Measurements from ENCODE around the gene CHRNB1. TPM values are rescaled to one million over a fixed set of nuclear protein-coding genes. Genes with fewer than 3 reads are reported as not detected.
A peak's percentile ranks its signal among the peaks of the same experiment; 100 is the strongest.

Gene CHRNB1
- total RNA-seq, 1 donor from 2014 or later = 27.9 TPM

DNA sequence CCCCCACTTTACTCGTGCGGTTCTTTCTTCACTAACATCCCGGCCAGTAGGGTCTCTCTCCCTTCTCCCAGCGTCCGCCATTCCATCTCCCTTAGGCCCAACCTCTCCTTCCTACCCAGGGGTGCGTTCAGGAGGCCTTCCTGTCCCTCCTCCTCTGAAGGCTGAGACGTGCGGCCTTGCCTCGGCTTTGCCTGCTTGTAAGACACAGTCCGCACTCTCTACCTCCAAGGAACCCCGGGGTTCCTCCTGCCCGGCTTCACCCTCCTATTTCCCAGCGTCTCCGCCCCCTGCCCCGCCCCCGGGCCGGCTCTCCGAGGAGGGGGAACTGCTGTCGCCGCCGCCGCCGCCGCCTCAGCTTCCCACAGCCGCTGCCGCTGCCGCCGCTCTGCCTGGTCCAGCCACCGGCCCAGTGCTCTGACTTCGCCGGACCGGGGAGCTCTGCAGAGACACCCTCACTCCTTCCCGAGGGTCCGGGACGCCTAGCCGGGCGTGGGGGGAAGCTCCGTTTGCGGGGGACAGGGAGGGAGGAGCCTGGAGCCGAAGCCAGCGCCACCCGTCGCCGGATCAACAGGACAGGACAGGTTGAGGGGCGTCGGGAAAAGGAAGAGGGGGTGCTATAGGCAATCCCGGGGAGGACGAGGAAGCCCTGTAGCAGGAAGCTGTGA, 6.8 kb upstream of the CHRNB1 start:
- peak; percentile 68 for DNase-seq

DNA sequence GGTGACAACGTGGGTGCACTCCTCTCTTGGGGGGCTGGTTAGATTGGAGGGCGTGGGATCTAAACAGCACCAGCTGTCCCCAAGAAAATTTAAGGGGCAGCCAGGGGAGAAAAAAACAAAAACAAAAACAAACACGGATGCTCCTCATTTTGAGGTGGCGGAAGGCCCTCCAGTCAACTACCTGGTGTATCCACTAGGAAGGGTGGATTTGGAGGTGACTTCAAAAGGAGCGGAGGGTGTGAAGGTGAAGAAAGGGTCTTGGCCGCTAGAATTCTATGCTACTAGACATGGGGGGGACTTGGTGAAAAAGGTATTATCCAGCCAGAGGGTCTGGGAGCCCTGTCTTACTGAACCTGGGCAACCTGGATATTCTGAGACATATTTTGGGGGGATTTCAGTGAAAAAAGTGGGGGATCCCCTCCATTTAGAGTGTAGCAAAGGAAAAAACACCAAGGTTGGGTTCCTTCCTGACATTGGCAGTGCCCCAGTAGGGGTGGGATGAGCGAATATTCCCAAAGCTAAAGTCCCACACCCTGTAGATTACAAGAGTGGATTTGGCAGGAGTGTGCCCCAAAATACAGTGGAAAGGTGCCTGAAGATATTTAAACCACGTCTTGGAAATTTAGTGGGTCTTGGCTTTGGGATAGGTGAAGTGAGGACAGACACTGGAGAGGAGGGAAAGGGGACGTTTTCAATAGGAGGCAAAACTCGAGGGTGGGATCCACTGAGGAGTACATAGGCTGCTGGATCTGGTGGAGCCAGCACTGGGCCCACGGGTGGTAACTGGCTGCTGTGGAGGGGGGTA, 6.0 kb upstream of the CHRNB1 start:
- DNase-seq = no peak

DNA sequence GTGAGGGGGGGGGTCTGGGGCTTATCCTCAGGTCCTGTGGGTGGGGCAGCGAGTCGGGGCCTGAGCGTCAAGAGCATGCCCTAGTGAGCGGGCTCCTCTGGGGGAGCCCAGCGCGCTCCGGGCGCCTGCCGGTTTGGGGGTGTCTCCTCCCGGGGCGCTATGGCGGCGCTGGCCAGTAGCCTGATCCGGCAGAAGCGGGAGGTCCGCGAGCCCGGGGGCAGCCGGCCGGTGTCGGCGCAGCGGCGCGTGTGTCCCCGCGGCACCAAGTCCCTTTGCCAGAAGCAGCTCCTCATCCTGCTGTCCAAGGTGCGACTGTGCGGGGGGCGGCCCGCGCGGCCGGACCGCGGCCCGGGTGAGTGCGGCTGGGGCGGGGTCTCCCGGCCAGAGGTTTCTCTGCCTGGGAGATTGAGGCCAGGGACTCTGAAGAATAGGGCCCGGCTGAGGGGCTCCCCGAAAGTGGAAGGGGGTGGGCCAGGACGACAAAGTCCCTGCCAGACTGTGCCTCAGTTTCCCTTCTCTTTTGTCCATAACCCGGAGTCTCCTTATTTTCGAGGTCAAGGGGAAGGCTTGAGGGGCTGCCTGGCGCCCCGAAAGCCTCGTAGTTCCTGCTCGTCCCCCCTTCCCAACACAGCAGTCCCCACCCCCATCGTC, 5.3 kb upstream of the CHRNB1 start, which contains the start of gene FGF11:
FGF11 (plus strand) TSS at position 51 of the 651 bp plus-strand sequence; CDS start at position 160, 109 bp downstream.
- no peak for DNase-seq

DNA sequence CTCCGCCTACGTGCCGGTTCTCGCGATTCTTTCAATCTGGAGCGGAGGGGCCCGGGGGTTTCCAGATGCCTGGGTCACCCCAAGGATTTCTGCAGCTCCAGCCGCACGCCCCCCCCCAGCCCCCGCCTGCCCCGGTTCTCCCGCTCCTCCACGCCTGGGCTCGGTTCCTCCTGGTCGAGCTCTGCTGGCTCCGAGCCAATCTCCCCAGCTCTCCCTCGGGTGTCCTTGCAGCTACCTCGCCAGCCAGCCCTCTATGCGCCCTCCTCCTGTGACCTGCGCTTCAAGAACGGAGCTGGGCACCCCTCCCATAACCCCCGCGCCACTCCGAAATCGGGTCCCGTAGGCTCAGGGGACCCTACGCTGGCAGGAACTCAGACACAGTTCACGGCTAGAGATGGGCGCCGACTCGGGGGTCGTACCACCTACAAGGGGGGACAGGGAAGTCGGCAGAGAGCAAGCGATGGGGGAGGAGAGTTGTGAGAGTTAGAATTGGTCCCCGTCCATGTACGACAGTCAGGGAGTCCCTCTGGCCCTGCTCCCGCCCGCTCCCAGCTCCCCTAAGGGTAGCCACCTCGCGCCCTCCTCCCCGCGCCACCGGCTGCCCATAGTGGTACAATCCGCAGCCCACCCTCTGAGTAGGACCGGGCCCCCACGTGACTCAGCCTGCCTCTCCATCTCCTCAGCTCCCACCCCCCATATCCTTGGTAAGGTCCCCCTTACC, 4.6 kb upstream of the CHRNB1 start:
- peak; percentile 65 for DNase-seq

DNA sequence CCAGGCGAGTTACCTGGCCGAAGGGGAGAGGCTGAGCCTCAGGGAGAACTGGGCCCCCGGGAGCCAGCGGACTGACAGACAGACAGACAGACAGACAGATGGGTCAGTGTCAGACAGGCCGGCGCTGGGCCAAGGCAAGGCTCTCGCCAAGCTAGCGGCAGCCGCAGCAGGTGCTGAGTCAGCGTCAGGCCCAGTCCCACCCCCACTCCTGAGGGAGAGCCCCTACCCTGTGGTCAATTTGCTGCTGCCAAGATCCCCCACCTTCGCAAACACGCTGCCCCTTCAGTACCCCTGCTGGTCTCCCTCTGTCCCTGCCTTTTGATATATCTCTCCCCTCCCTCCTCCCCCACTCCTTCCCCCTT, 4.0 kb upstream of the CHRNB1 start:
- peak; percentile 78 for DNase-seq

DNA sequence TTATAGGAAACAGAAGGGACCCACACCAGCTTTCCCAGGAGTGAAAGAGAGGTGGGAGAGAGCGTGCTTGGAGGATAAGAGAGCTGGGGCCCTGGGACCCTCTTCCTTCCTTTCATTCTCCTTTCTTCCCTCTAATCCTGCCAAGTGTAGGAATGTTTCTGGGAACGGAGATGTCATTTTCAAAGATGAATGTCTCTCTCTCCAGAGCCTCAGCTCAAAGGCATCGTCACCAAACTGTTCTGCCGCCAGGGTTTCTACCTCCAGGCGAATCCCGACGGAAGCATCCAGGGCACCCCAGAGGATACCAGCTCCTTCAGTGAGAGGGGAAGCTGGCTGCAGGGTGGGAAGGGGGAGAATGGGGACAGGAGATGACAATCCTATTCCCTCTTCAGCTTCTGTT, 3.6 kb upstream of the CHRNB1 start:
- DNase-seq = no peak

DNA sequence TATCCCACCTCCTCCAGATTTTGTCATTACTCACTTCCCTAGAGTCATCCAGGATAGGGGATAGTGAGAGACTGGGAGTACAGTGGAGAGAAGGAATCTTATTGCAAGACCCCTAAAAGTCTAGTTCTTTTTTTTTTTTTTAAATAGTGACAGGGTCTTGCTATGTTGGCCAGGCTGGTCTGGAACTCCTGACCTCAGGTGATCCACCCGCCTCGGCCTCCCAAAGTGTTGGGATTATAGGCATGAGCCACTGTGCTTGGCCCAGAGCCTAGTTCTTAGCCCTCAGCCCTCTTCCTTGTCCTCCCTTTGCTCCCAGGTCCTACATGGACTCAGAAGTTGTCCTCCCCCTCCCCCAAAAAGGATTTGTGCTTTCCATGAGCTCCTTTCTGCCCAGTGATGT, 2.7 kb upstream of the CHRNB1 start:
- no peak for DNase-seq

DNA sequence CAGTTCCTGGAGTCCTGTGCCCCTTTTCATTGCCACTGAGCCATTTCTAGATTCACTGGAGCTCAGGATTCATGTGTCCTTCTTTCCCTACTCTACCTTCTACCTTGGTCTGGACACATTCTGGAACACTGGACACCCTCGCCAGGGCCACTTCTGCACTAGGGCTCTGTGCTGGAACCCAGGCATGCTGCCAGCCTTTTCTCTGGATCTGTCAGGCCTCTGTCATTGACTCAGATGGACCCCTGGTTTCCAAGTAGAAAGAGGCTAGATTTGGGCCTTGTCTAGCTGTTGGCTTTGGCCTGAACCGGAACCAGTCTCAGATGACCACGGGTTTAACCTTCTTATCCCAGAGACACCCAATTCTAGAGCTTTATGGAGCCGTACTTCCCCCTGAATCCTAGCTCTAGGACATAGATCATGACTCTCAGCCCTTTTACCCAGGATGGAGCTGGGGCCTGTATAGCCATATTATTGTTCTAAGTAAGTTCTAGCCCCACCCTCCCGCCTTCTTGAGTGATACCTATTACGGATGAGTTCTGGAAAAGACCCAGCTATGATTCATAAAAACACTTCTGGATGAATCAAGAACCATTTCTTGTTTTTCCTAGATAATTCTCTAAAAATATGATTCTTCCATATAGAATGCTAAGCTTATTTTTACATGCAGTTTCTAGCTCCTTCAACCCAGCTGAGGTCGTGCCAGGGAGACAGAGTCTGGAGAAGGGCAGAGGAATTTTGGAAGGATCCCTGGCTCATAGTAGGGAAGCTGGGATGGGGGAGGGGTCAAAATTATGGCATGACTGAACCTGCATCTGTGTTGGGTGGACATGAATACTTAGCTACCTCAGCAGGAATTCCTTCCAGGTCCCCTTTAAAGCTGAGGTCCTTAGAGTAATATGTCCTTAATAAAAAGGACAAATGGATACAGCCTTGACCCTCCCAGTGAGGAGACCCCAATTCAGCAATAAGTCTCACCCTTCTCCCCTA, 1.1 kb upstream of the CHRNB1 start:
- no peak for DNase-seq

DNA sequence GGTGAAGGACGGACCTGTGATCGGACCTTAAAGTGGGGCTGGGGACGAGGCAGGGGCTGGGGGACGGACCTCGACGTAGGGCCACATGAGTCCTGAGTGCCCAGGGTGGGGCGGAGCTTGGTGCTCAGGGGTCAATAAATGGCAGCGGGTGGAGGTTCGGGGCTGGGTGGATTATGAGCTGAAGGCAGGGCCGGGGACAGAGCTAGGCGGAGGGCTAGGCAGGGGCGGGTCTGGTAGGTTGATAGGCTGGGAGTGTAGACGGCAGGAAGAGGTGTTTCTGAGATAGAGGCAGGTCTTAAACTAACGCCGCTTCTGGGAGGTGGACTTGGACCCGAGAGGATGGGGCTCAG, 733 bp downstream of the CHRNB1 start:
- DNase-seq = peak; percentile 57

DNA sequence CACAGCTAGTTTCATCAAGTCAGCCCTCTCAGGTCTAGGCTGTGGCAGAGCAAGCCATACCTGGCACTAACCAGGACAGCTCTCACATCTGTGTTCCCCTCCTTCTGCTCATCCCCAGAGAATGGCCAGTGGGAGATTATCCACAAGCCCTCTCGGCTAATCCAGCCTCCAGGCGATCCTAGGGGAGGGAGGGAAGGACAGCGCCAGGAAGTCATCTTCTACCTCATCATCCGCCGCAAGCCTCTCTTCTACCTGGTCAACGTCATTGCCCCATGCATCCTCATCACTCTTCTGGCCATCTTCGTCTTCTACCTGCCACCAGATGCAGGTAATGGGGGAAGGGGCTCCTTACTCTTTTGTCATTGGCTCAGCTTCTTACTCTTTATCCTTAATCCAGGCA, 3.6 kb downstream of the CHRNB1 start:
- no peak for DNase-seq

DNA sequence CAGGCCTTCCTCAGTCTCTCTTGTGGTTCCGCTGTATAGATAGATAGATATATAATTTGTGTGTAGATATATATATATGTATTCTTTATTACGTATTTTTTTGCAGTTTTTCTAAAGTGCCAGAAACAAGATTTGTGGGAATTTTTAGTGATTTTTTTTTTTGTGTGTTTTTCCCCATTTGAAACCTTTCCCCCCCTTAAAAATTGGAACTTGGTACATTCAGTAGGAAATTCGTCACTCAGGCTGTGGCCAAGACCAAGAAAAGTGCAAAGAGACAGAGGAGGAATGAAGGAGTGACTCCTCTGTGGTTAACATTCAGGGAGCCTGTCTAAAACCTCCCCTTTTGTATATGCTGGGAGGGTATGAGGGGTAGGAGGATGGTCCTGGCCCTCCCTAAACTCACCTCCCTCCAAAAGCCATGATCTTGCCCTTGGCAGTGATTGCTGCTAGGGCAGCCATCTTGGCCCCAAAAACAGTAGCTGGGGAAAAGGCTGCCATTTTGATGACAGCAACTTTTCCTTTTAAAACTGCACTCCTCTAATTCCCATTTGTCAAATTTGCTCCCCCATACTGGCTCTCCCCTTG, 15.2 kb downstream of the CHRNB1 start:
- no peak for DNase-seq

DNA sequence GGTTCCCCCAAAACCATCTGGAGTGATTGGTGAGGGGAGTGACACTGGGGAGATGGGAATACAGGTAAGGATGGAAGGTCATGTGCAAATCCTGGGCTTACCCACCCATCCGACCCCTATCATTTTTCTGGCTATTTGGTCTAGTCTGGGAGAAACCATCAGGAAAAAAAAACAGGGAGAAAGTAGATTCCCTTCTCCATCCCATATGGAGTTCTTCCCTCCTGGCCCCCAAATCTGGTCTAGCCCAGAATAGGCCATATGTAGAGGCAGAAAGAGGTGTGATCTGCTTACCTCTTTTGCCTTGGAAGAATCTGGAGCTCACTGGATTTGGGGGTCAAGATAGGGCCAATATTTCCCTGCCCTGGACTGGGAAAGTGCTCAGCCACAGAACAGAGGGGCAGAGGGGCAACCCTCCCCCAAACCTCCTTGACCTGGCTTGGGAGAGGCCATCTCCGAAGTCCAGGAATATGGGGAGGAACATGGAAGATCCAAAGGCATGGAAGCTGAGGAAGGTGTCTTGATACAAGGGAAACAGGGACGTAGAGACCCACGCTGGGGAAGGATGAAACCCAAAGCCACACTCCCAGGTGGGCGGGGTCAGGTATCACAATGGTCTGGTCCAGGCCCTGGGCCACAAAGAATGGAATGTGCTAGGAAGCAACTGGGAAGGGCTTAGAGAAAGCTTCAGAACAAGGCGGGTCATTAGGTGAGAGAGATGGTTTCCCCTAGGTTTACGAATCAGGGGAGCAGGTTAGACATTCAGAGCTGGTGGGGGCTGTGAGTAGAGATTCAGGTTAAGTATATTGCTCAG, 16.2 kb downstream of the CHRNB1 start:
- DNase-seq = no peak

DNA sequence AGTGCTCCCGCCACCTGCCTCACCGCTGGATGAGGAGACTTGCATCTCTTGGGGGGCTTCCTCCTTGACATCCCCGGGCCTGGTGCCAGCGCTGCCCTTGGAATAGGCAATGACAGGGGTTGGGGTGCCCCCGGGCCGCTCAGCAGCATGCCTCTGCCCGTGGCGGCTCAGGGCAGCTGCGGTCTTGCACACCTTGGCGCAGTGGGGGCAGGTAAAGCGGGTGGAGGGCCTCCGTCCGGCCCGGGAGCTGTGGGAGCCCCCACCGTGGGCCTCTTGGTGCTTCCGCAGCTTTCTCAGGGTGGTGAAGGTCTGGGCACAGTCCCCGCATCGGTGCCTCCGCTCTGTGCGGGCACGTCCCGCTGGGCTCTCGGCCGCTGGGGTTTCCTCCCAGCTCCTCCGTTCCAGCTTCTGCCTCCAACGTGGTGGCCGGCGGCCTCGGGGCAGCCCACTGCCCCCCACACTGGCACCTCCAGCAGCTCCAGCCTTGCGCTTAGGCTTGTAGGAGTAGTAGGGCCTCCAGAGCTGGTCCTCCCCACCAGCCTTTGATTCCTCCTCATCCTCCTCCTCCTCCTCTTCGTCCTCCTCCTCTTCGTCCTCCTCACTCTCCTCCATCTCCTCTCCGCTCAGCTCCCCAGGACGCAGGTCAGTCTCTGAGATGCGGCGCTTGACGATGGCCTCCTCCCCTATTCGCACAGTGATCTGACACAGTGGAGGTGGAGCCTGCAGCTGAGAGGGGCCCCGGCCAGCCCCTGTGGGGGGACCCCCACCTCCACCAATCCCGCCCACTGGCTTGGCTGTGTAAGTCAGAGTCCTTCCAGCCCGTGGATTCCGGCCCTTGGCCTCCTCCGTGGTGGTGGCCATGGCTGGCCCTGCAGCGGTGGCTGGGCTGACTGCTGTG, 17.9 kb downstream of the CHRNB1 start:
- no peak for DNase-seq

DNA sequence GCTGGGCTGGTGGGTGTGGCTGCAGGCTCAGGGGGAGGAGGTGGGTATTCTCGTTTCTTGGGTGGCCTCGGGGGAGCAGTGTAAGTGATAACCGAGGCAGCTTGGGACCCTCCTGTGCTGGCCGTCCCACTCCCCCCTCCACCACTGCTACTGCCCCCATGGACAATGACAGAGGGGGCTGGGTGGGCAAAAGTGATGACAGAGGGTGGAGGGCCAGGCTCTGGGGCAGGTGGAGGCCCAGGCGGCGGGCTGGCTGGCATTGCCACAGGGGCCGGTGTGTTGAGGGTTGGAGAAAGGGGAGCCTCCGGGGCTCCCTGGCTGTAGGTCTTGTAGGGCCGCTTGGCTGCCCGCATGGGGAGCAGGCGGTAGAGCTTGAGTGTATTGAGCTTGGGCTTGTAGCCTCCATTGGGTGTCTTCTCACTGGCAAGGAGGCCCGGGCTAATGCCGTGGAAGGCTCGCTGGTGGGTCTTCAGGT, 18.5 kb downstream of the CHRNB1 start:
- DNase-seq = no peak

DNA sequence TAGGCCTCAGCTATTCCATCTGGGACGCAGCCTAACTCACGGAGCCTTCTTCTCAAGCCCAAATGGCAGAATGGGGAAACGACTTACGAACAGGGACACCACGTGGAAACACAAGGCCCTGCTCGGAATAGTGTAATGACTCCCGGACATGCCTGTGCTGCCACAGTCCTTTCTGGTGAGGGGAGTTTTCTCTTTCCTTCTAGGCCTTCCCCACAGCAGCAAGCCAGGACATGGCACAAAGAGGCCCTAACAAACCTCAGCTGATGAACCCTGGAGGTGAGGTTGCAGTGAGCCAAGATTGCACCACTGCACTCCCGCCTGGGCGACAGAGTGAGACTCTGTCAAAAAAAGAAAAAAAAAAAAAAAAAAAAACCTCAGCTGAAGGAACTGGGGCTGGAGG, 19.2 kb downstream of the CHRNB1 start:
- DNase-seq = no peak

DNA sequence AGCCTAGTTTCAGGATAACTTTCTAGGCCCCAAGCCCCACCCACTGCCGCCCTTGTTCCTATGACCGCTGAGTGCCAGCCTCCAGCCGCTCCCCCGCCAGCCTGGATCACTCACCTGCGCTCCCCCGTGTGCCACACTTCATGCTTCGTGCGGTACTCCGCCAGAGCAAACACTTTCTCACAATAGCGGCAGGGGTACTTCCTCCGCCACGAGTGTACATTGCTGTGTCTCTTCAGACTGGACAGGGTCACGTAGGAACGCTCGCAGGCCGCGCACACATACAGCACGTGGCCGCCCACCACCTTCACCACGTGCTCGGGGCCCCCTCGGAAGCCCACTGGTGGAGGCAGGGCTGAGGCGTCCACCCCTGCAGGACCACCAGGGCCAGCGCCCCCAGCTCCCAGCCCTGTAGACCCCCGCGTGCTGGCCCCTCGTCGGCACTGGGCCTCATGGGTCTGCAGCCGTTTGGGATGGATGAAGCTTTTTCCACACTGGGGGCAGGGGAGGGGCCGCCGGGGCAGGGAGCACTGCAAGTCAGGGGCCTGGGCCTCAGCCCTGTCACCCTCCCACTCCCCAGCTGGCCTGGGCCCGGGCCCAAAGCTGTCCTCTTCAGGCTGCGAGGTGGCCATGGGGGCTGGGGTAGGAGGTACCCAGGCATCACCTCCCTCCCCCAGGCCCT, 20.9 kb downstream of the CHRNB1 start:
- DNase-seq = no peak

DNA sequence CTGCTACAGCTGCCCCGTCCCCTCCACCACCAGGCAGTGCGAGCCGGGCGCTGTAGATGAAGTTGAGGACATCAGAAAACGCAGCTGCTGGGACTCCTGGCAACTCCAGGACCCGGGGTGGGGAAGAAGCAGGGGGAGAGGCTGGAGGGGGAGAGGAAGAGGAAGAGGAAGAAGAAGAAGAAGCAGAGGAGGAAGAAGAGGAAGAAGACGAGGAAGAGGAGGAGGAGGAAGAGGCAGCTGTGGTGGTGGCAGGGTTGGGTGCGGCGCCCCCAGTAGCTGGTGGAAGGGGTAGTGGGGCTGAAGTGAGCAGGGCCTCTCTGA, 21.4 kb downstream of the CHRNB1 start:
- no peak for DNase-seq

DNA sequence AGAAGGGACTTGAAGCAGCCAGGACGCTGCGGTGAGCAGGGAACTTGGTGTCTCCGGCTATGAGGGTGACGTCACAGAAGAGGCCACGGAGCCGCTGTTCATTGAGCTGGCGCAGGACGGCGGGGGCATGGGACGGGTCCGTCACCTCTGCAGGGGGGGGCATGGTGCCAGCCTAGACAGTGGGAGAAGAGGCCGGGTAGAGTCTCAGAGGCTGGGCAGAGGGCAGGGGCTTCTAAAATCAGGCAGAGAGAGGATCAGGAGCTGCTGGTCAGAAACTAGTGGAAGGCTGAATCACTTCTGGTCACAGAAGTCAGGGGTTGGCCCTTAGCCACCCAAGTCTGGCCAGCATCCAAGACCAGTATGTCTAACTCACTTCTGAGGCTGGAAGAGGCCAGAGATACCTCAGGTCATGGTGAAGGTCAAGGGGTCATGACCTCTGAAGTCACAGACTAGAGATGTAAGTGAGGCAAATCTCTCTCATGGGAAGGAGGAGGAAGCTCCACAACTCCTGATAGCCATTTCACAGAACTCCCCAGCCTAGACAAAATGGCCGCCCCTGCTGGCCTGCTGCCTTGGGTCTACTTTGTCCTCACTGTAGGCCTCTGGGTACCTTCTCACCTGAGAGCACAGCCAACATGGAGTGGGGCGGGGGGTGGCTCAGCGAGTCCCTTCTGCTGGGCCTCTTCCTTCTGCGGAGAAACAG, 21.9 kb downstream of the CHRNB1 start:
- DNase-seq = no peak

Data from tongue (tissue), 2 donors.